ENCODE measurements around the gene ERC2.

Gene ERC2

DNA sequence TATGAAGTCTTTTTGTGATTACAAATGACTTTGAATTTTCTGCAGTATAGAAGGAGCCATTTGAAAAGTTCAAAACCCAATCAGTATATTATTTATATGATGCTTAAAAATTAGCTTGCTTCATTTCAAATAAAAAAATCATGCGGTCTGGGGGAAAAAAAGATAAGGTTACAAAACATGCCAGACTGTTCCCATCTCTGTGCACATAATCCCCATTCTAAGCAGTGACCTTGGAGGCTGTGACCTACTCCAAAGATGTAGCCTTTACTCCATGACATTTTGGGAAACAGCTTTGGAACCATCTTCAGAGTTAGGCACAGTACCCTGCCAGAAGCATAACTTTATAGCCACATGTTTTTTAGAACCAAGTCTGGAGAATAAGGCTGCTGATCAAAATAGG, 533.5 kb downstream of the ERC2 start:
- no peaks in the 10 kb centered on the region for H3K36me3 ChIP-seq (ENCODE audit: insufficient read depth, low read length)
- H3K4me3 ChIP-seq (ENCODE audit: low read depth, low read length), result no peak overlapping the region
- no peaks in the 10 kb centered on the region for H3K4me1 ChIP-seq (ENCODE audit: control insufficient read depth, insufficient read depth, low read length, unreplicated experiment)
- H3K27ac ChIP-seq (ENCODE audit: low read depth, low read length), result no peak overlapping the region
- H3K27me3 ChIP-seq (ENCODE audit: insufficient read depth, low read length), result no peaks in the 10 kb centered on the region
- no peaks in the 10 kb centered on the region for H3K79me2 ChIP-seq (ENCODE audit: control insufficient read depth, insufficient read depth, low read length, unreplicated experiment)
- H2AFZ ChIP-seq (ENCODE audit: low read length, unreplicated experiment), result no peak overlapping the region

DNA sequence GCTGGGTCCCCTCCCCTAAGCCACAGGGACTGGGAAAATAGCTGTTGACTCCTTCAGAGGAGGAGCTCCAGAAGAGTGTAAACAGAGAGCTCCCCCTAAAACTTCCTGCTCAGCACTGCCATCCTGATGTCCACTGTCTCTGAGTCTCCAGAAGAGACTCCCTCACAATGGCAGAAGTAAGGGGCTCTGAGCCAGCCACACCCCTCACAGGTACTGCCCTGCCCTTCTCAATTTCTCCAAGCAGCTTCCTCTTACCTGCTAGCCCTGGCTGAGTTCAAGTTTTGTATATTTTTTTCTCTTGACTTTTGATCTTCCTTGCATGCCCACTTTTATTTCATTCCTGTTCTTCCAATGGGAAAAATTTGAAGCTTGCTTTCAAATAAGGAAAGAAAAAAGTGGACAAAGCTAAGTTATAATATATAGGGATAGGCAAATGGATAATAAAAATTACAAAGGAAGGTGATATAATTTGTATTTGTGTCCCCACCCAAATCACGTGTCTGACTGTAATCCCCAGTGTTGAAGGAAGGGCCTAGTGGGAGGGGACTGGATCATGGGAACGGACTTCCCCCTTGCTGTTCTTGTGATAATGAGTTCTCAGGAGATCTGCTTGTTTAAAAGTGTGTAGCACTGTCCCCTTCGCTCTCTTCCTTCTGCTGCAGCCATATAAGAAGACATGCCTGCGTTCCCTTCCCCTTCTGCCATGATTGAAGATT, 539.0 kb downstream of the ERC2 start:
- Histone ChIP-seq H3K27ac (ENCODE audit: low read depth, low read length) (no peak overlapping the region), H3K4me3 (ENCODE audit: low read depth, low read length) (no peak overlapping the region), H3K36me3 (ENCODE audit: insufficient read depth, low read length) (no peaks in the 10 kb centered on the region), H3K4me1 (ENCODE audit: control insufficient read depth, insufficient read depth, low read length, unreplicated experiment) (no peaks in the 10 kb centered on the region), H2AFZ (ENCODE audit: low read length, unreplicated experiment) (no peak overlapping the region), H3K79me2 (ENCODE audit: control insufficient read depth, insufficient read depth, low read length, unreplicated experiment) (no peaks in the 10 kb centered on the region), H3K27me3 (ENCODE audit: insufficient read depth, low read length) (no peaks in the 10 kb centered on the region)

DNA sequence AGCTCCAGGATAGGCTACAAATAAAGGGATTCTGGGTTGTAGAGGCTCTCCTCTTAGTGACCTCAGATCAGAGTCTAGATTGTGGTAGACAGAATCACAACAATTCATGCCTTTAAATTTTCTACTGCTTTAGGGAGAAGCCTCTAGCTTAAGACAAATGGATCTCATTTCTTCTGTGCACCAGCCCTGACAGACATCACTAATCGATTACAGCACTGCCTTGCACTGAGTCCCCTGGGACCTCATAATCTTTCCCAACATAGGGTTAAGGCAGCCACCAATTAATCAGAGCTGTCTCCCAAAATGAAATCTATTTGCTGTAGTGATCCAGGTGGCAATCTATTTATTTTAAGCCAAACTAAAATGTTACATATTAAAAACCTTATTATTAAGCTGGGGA, 544.6 kb downstream of the ERC2 start:
- Histone ChIP-seq H3K4me3 (ENCODE audit: low read depth, low read length) (no peak overlapping the region), H3K79me2 (ENCODE audit: control insufficient read depth, insufficient read depth, low read length, unreplicated experiment) (no peaks in the 10 kb centered on the region), H2AFZ (ENCODE audit: low read length, unreplicated experiment) (no peak overlapping the region), H3K27me3 (ENCODE audit: insufficient read depth, low read length) (no peaks in the 10 kb centered on the region), H3K27ac (ENCODE audit: low read depth, low read length) (no peak overlapping the region), H3K36me3 (ENCODE audit: insufficient read depth, low read length) (no peaks in the 10 kb centered on the region), H3K4me1 (ENCODE audit: control insufficient read depth, insufficient read depth, low read length, unreplicated experiment) (no peaks in the 10 kb centered on the region)

DNA sequence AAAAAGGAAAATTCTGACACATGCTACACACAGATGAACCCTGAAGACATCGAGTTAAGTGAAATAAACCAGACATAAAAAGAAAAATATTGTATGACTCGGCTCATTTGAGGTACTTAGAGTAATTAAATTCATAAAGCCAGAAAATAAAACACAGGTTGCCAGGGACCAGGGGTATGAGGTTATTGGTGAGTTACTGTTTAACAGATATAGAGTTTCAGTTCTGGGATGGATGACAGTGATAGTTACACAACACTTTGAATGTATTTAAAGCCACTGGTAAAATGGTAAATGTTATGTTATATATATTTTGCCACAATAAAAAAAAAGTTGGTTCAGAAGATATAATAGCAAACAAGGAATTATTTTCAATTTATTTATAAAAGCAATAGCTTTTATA, 545.1 kb downstream of the ERC2 start:
- H3K36me3 ChIP-seq (ENCODE audit: insufficient read depth, low read length), result no peaks in the 10 kb centered on the region
- no peak overlapping the region for H3K27ac ChIP-seq (ENCODE audit: low read depth, low read length)
- H3K27me3 ChIP-seq (ENCODE audit: insufficient read depth, low read length), result no peaks in the 10 kb centered on the region
- H3K4me1 ChIP-seq (ENCODE audit: control insufficient read depth, insufficient read depth, low read length, unreplicated experiment), result no peaks in the 10 kb centered on the region
- no peaks in the 10 kb centered on the region for H3K79me2 ChIP-seq (ENCODE audit: control insufficient read depth, insufficient read depth, low read length, unreplicated experiment)
- no peak overlapping the region for H2AFZ ChIP-seq (ENCODE audit: low read length, unreplicated experiment)
- no peak overlapping the region for H3K4me3 ChIP-seq (ENCODE audit: low read depth, low read length)

DNA sequence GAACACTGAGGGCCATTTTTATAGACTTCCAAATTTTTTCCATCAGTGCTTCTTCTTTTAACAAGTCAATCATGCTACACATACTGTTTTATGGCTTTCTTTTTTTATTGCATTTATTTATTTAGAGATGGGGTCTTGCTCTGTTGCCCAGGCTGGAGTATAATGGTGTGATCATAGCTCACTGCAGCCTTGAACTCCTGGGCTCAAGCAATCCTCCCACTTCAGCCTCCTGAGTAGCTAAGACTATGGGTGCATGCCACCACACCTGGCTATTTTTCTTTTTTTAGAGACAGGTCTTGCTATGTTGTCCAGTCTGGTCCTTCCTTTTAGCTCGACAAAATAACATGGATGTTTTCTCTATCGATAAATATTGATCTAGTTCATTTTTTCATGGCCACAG, 555.4 kb downstream of the ERC2 start:
- Histone ChIP-seq H3K4me3 (ENCODE audit: low read depth, low read length) (no peak overlapping the region), H3K27me3 (ENCODE audit: insufficient read depth, low read length) (no peaks in the 10 kb centered on the region), H3K79me2 (ENCODE audit: control insufficient read depth, insufficient read depth, low read length, unreplicated experiment) (no peaks in the 10 kb centered on the region), H3K4me1 (ENCODE audit: control insufficient read depth, insufficient read depth, low read length, unreplicated experiment) (no peaks in the 10 kb centered on the region), H2AFZ (ENCODE audit: low read length, unreplicated experiment) (no peak overlapping the region), H3K36me3 (ENCODE audit: insufficient read depth, low read length) (no peaks in the 10 kb centered on the region), H3K27ac (ENCODE audit: low read depth, low read length) (no peak overlapping the region)

DNA sequence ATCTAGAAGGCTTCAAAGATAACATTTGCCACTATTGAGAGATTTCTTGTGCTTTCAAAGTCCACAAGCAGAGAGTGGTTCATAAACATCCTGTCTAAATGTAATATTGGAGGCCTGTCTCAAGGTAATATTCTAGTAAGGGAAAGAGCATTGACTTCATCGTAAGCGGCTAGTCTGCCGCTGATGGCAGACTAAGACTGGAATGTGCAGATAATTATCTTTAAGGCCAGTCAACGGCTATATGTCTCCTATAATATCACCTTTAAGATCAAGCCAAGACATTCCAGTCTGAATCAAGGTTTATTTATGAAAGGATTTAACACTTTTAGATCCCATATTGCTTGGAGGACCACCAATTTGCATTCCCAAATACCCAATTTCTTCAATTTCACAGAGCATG, 557.0 kb downstream of the ERC2 start:
- H3K27me3 ChIP-seq (ENCODE audit: insufficient read depth, low read length), result no peaks in the 10 kb centered on the region

DNA sequence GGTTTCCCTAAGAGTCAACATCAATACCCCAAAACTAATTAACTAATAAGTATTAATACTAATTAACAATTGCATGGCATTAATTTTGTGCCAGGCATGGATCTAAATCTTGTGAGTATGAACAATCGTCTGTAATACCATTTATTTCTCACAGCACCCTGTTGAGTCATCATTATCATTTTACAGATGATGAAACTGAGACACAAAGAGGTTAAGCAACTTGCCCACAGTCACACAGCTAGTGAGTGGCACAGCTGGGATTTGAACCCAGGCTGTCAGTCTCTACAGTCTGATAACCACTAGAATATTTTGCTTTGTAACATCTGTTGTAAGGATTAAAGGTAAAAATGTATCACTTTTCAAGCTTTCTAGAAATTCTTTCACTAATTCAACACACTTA, 557.7 kb downstream of the ERC2 start:
- no peak overlapping the region for H2AFZ ChIP-seq (ENCODE audit: low read length, unreplicated experiment)
- no peak overlapping the region for H3K27ac ChIP-seq (ENCODE audit: low read depth, low read length)
- H3K79me2 ChIP-seq (ENCODE audit: control insufficient read depth, insufficient read depth, low read length, unreplicated experiment), result no peaks in the 10 kb centered on the region
- H3K36me3 ChIP-seq (ENCODE audit: insufficient read depth, low read length), result no peaks in the 10 kb centered on the region
- H3K4me3 ChIP-seq (ENCODE audit: low read depth, low read length), result no peak overlapping the region
- H3K27me3 ChIP-seq (ENCODE audit: insufficient read depth, low read length), result no peaks in the 10 kb centered on the region
- H3K4me1 ChIP-seq (ENCODE audit: control insufficient read depth, insufficient read depth, low read length, unreplicated experiment), result no peaks in the 10 kb centered on the region

More for the DNA sequence above, 557.0 kb downstream of the ERC2 start:
- Histone ChIP-seq H3K4me1 (ENCODE audit: control insufficient read depth, insufficient read depth, low read length, unreplicated experiment) (no peaks in the 10 kb centered on the region), H2AFZ (ENCODE audit: low read length, unreplicated experiment) (no peak overlapping the region), H3K36me3 (ENCODE audit: insufficient read depth, low read length) (no peaks in the 10 kb centered on the region), H3K4me3 (ENCODE audit: low read depth, low read length) (no peak overlapping the region), H3K79me2 (ENCODE audit: control insufficient read depth, insufficient read depth, low read length, unreplicated experiment) (no peaks in the 10 kb centered on the region), H3K27ac (ENCODE audit: low read depth, low read length) (no peak overlapping the region)

DNA sequence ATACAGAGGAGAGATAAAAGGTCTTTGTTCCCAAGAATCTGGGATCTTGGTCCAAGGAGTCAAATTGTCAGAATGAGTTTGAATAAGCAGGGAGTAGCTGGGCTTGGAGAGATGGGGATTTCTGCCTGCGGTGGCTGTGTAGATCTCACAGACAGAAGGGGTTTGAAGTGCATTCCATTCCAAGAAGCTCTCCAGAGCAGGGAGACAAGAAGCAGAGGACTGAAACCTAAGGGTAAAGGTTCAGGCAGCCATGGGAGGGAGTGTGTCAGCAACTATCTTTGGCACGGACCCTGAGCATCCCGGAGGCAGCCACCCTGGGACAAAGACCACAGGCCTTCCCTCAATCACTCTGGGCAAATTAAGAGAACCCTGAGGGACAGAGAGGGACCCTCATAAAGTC, 558.9 kb downstream of the ERC2 start:
- no peak overlapping the region for H3K4me3 ChIP-seq (ENCODE audit: low read depth, low read length)
- no peaks in the 10 kb centered on the region for H3K27me3 ChIP-seq (ENCODE audit: insufficient read depth, low read length)
- H3K36me3 ChIP-seq (ENCODE audit: insufficient read depth, low read length), result no peaks in the 10 kb centered on the region
- no peak overlapping the region for H3K27ac ChIP-seq (ENCODE audit: low read depth, low read length)
- H2AFZ ChIP-seq (ENCODE audit: low read length, unreplicated experiment), result no peak overlapping the region
- no peaks in the 10 kb centered on the region for H3K79me2 ChIP-seq (ENCODE audit: control insufficient read depth, insufficient read depth, low read length, unreplicated experiment)
- H3K4me1 ChIP-seq (ENCODE audit: control insufficient read depth, insufficient read depth, low read length, unreplicated experiment), result no peaks in the 10 kb centered on the region

DNA sequence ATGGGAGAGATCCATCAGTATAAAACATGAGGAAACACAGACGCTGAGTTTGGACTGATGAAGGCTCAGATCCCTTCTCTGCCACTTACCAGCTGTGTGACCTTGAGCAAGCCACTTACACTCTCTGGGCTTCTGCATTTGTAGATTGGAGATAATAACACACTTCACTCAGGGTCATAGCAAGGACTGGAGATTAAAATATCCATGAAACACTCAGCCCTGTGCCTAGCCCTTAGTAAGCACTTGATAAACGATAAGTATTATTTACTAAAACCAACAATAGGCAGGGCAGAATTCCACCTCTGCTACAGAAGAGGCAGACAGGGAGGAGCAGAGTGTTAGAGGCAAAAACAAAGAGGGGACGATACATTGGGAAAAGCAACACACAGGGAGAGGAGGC, 560.7 kb downstream of the ERC2 start:
- Histone ChIP-seq H3K36me3 (ENCODE audit: insufficient read depth, low read length) (no peaks in the 10 kb centered on the region), H3K79me2 (ENCODE audit: control insufficient read depth, insufficient read depth, low read length, unreplicated experiment) (no peaks in the 10 kb centered on the region), H3K4me1 (ENCODE audit: control insufficient read depth, insufficient read depth, low read length, unreplicated experiment) (no peaks in the 10 kb centered on the region), H3K4me3 (ENCODE audit: low read depth, low read length) (no peak overlapping the region), H3K27ac (ENCODE audit: low read depth, low read length) (no peak overlapping the region), H3K27me3 (ENCODE audit: insufficient read depth, low read length) (no peaks in the 10 kb centered on the region), H2AFZ (ENCODE audit: low read length, unreplicated experiment) (no peak overlapping the region)

DNA sequence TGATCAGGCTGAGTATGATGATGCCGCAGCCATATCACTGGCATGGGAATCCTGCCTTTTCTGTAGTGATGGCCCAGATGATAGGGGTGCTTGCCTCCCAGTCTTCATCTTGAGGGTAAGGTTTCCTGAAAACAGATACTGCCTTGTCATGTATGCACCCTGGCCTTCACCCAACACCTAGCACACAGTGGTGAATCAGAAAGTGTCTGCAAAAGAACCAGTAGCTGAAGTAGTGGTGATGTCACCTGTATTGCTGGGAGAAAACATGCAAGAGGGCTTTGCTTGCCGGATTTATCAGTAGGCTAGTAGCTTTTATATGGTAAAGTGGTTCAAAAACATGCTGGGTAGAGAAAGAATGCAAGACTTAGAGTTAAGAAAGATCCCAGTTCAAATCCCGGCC, 561.4 kb downstream of the ERC2 start:
- H3K36me3 ChIP-seq (ENCODE audit: insufficient read depth, low read length), result no peaks in the 10 kb centered on the region
- H3K79me2 ChIP-seq (ENCODE audit: control insufficient read depth, insufficient read depth, low read length, unreplicated experiment), result no peaks in the 10 kb centered on the region
- H3K4me1 ChIP-seq (ENCODE audit: control insufficient read depth, insufficient read depth, low read length, unreplicated experiment), result no peaks in the 10 kb centered on the region
- no peaks in the 10 kb centered on the region for H3K27me3 ChIP-seq (ENCODE audit: insufficient read depth, low read length)
- no peak overlapping the region for H3K27ac ChIP-seq (ENCODE audit: low read depth, low read length)
- no peak overlapping the region for H2AFZ ChIP-seq (ENCODE audit: low read length, unreplicated experiment)
- H3K4me3 ChIP-seq (ENCODE audit: low read depth, low read length), result no peak overlapping the region

DNA sequence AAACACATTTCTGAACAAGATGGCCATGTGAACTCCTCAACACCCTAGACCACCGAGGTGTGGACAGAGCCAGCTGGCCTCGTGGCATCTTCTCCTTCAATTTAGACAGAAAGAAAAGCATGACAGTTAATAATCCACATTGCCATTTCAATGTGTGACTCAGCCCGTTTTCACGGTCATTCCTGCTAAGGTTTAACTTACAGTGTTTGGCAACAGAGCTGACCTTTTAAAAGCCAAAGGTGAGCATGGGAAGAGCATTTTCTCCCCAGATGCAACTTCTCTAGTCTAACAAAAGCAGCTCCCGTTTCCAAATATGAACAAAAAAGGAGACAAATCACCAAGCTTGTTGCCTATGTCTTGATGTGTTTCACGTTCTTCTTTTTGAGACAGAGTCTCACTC, 563.6 kb downstream of the ERC2 start:
- no peaks in the 10 kb centered on the region for H3K79me2 ChIP-seq (ENCODE audit: control insufficient read depth, insufficient read depth, low read length, unreplicated experiment)
- no peak overlapping the region for H2AFZ ChIP-seq (ENCODE audit: low read length, unreplicated experiment)
- H3K4me3 ChIP-seq (ENCODE audit: low read depth, low read length), result no peak overlapping the region
- H3K27me3 ChIP-seq (ENCODE audit: insufficient read depth, low read length), result no peaks in the 10 kb centered on the region; the same call in 1 of the 2 replicates
- no peaks in the 10 kb centered on the region for H3K4me1 ChIP-seq (ENCODE audit: control insufficient read depth, insufficient read depth, low read length, unreplicated experiment)
- no peak overlapping the region for H3K27ac ChIP-seq (ENCODE audit: low read depth, low read length)
- no peaks in the 10 kb centered on the region for H3K36me3 ChIP-seq (ENCODE audit: insufficient read depth, low read length)
